GM12878 (cell line): ENCODE data around the gene SLC17A7. TPM values are rescaled to one million over a fixed set of nuclear protein-coding genes. Genes with fewer than 3 reads are reported as not detected.

Experiments
- ATAC-seq: fragments of 200-7000 bp; cut with Tn5 transposase; 3 replicates; pipeline ENCODE4 v1.9.1; 2020; ENCODE audit warnings: mild to moderate bottlenecking, moderate library complexity
- BruUV-seq: library from RNA; stranded (reverse); fragments of 400-500 nt; replicated peaks from 2 replicates; lab custom pipeline; 2021; lab: Mats Ljungman, UMichigan
- CTCF ChIA-PET: fragments of 300-600 bp; sonication (Branson Sonifier 250); formaldehyde crosslinking; extraction: SDS; loops from one replicate; lab custom pipeline; 2021; ENCODE audit warnings: inconsistent platforms; lab: Yijun Ruan, JAX
- POLR2A ChIA-PET: fragments of 350-600 bp; formaldehyde crosslinking; extraction: SDS; loops from one replicate; lab custom pipeline; 2021; ENCODE audit warnings: inconsistent platforms; lab: Charles Lee
- RAD21 ChIA-PET: fragments of 300-600 bp; sonication (Branson Sonifier 250); formaldehyde crosslinking; loops from one replicate; lab custom pipeline; 2023; ENCODE audit warnings: antibody characterized with exemption; ENCODE audit not compliant: unreplicated experiment; lab: Charles Lee
- SMC1A ChIA-PET: fragments of 300-600 bp; sonication (Branson Sonifier 250); formaldehyde crosslinking; loops from one replicate; lab custom pipeline; 2023; ENCODE audit not compliant: unreplicated experiment, uncharacterized antibody; lab: Charles Lee
- DNase-seq: peaks from one replicate; pipeline ENCODE4 v3.0.0-alpha.2; 2011; ENCODE audit warnings: low read depth, low spot score
- FAIRE-seq: peaks from 3 replicates; lab custom pipeline; 2011; peaks lifted over from hg19 to GRCh38; lab: Jason Lieb, UNC
- H2AFZ ChIP-seq: 2 replicates; pipeline ENCODE4 v1.6.0; 2011; ENCODE audit warnings: low read depth, low read length, control low read depth; ENCODE audit not compliant: control insufficient read depth
- H3K27ac ChIP-seq: 2 replicates; pipeline ENCODE4 v1.5.1; 2011; ENCODE audit warnings: control low read depth; ENCODE audit not compliant: control insufficient read depth, insufficient read depth
- H3K27me3 ChIP-seq, 2 experiments: replicated peaks in 1 of 2; 2 replicates each; pipeline versions ENCODE4 v1.6.0 to v1.6.1; 2011; ENCODE audit warnings: low read length in 1 of 2; ENCODE audit not compliant: control insufficient read depth in 2 of 2, insufficient read depth in 2 of 2
- H3K36me3 ChIP-seq, 2 experiments: 2 replicates each; pipeline ENCODE4 v1.5.1; 2011; ENCODE audit warnings: low read length in 1 of 2; ENCODE audit not compliant: control insufficient read depth in 2 of 2, insufficient read depth in 2 of 2
- H3K4me1 ChIP-seq: 2 replicates; pipeline ENCODE4 v1.6.1; 2011; ENCODE audit warnings: mild to moderate bottlenecking, low read length, moderate library complexity, mixed read lengths; ENCODE audit not compliant: control insufficient read depth, insufficient read depth
- H3K4me2 ChIP-seq: 2 replicates; pipeline ENCODE4 v1.6.0; 2011; ENCODE audit warnings: control low read depth; ENCODE audit not compliant: control insufficient read depth, insufficient read depth
- H3K4me3 ChIP-seq: fragments of 200-600 bp; sonication (generic); 2 replicates; pipeline ENCODE4 v1.5.1; 2016
- H3K79me2 ChIP-seq: 2 replicates; pipeline ENCODE4 v1.6.0; 2011; ENCODE audit warnings: low read length; ENCODE audit not compliant: control insufficient read depth, insufficient read depth
- H3K9ac ChIP-seq: 2 replicates; pipeline ENCODE4 v1.8.0; 2011; ENCODE audit warnings: low read length, control low read depth, mixed read lengths; ENCODE audit not compliant: control insufficient read depth, insufficient read depth
- H3K9me3 ChIP-seq: replicated peaks from 3 replicates; pipeline ENCODE4 v1.5.1; 2011; ENCODE audit warnings: mild to moderate bottlenecking, low read length; ENCODE audit not compliant: control insufficient read depth, insufficient read depth
- H4K20me1 ChIP-seq: 2 replicates; pipeline ENCODE4 v1.6.0; 2011; ENCODE audit not compliant: control insufficient read depth, insufficient read depth
- GATAD2B ChIP-seq: fragments of 450-650 bp; conservative IDR thresholded peaks from 2 replicates; pipeline ENCODE4 v1.6.1; 2017; ENCODE audit warnings: low read depth, mild to moderate bottlenecking, moderate library complexity
- IRF4 ChIP-seq: IDR thresholded peaks from 2 replicates; pipeline ENCODE4 v1.6.1; 2011; ENCODE audit warnings: low read depth, low read length
- RAD21 ChIP-seq: IDR thresholded peaks from 2 replicates; pipeline ENCODE4 v1.6.1; 2011; ENCODE audit warnings: mild to moderate bottlenecking, low read depth, low read length, moderate library complexity; ENCODE audit not compliant: insufficient read depth
- ZNF384 ChIP-seq: IDR thresholded peaks from 2 replicates; pipeline ENCODE4 v1.6.1; 2012; ENCODE audit warnings: low read depth, mild to moderate bottlenecking, low read length, improper control_type of control experiment, borderline replicate concordance
- ZSCAN29 ChIP-seq: fragments of 450-650 bp; IDR thresholded peaks from 2 replicates; pipeline ENCODE4 v1.6.1; 2017; ENCODE audit warnings: mild to moderate bottlenecking, moderate library complexity
- WGBS: methylation state at CpG from one replicate; pipeline ENCODE4 v1.1.6; 2016; ENCODE audit warnings: low lambda C conversion rate; ENCODE audit not compliant: insufficient replicate concordance, insufficient coverage; ENCODE audit errors: missing lambda C conversion rate; 5-methylcytosine and 5-hydroxymethylcytosine counted together
- in situ Hi-C: fragments of 300-500 bp; cut with MboI; formaldehyde crosslinking; loops from 9 replicates; pipeline ENCODE4 v1.14.3; 2018; ENCODE audit warnings: mixed read lengths
- intact Hi-C: fragments of 100-400 bp; cut with micrococcal nuclease; formaldehyde crosslinking; loops from one replicate; pipeline ENCODE4 v1.14.2; 2022; ENCODE audit not compliant: unreplicated experiment
- polyA plus RNA-seq, 11 experiments: library from polyadenylated mRNA; depleted of rRNA in 4 of 11; unstranded in 6 of 11; stranded (reverse) in 5 of 11; fragments of >200 nt; fragmentation: Nextera tagmentation in 4 of 11; fragmentation: Illumina TruSeq in 1 of 11; extraction: Ambion mirVana in 4 of 11; extraction: Trizol in 1 of 11; gene quantifications; 1 replicate in 1 of 11; 2 replicates in 10 of 11; pipeline versions ENCODE4 v1.2.1 to v1.2.3, GENCODE V29; 2011 to 2016; ENCODE audit warnings: inconsistent platforms in 2 of 11, missing spikeins in 2 of 11, low read depth in 1 of 11
- total RNA-seq, 4 experiments: library from RNA; depleted of rRNA in 3 of 4; stranded (reverse); fragments of >200 nt in 3 of 4; fragmentation: Illumina TruSeq in 1 of 4; extraction: Trizol in 1 of 4; gene quantifications; 2 replicates each; pipeline versions ENCODE4 v1.2.1 to v1.2.3, GENCODE V29; 2013 to 2021
- TF ChIP-seq, protein P1 (sequence below): fragments of 450-650 bp; IDR thresholded peaks from 2 replicates; pipeline ENCODE4 v1.6.1; 2018; ENCODE audit warnings: borderline replicate concordance, mild to moderate bottlenecking; ENCODE audit not compliant: partially characterized antibody
- TF ChIP-seq, protein P2 (sequence below): fragments of 450-650 bp; IDR thresholded peaks from 2 replicates; pipeline ENCODE4 v1.6.1; 2017; ENCODE audit warnings: borderline replicate concordance

Gene SLC17A7
- total and polyA plus RNA-seq, 10 of the 15 experiments (the other 5 are each of a cell fraction or from before 2014, with no cell fraction given), result 0.03 to 0.24 (median 0.06) TPM; not detected in 6

DNA sequence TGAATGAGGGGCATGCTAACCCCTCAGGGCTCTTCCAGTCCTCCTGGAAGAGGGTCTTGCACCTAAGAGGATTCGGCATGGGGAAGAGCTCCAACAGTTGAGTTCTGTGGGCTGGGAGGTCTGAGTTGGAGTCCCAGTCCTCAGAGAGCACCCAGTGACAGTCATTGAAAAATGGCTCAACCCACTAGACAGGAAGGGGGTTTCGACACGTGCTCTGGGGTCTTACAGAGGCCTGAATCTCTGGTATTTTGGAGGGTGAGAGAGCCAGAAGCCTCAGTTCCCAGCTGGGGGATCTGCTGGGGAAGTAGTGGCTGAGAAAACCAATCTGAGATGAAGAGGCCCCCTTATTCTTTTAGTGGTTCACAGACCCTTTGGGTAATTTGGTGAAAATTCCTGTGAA, 27.1 kb downstream of the SLC17A7 start:
- H3K4me3 ChIP-seq, result no peak overlapping the region
- intact Hi-C loops (no loop called here), in situ Hi-C loops (no loop called here)
- SMC1A ChIA-PET, result interaction anchor here (1.0 to 2.1 kb wide), 3 partner anchors 10 to 14 kb away, joined by 4 read pairs; partner anchors contain the start of gene GFY
- no peaks in the 10 kb centered on the region for H4K20me1 ChIP-seq
- BruUV-seq, result no TSS peak
- RAD21 ChIA-PET, result interaction anchor here (1.0 kb wide), 1 partner anchor 29 kb away, joined by 3 read pairs; no protein-coding TSS in a partner anchor
- CTCF ChIA-PET, result interaction anchor here (1.0 to 3.8 kb wide), 3 partner anchors 12 to 188 kb away, joined by 3 to 19 read pairs (median 3); no protein-coding TSS in a partner anchor
- peaks cover 1 to 3% of the 10 kb centered on the region in 2 experiments; a peak in 2 of 4 replicates for H3K27me3 ChIP-seq
- no peak overlapping the region for H3K9ac ChIP-seq
- H3K79me2 ChIP-seq, result no peaks in the 10 kb centered on the region
- no peak for DNase-seq
- POLR2A ChIA-PET, result interaction anchor here (1.3 kb wide), 1 partner anchor 39 kb away, joined by 4 read pairs; the partner anchor contains the start of gene ALDH16A1
- 75% methylated on average over 3 of the region's 3 CpGs for WGBS
- ATAC-seq, result no peak
- no peak overlapping the region for H3K27ac ChIP-seq
- no peak overlapping the region for H2AFZ ChIP-seq
- H3K9me3 ChIP-seq, result no peaks in the 10 kb centered on the region
- TF ChIP-seq GATAD2B, result no peak
- no peak for TF ChIP-seq ZSCAN29
- no peak for FAIRE-seq
- no peak overlapping the region for H3K4me2 ChIP-seq
- peaks cover 11% of the 10 kb centered on the region for H3K4me1 ChIP-seq
- no peaks in the 10 kb centered on the region for H3K36me3 ChIP-seq

GRCh38 chr19:49413348-49413747, 28.0 kb downstream of the SLC17A7 start:
- no peaks in the 10 kb centered on the region for H3K36me3 ChIP-seq
- intact Hi-C loops (no loop called here), in situ Hi-C loops (no loop called here)
- H3K9ac ChIP-seq, result no peak overlapping the region
- ATAC-seq (no peak), DNase-seq (no peak), FAIRE-seq (no peak)
- no peak overlapping the region for H2AFZ ChIP-seq
- SMC1A ChIA-PET, result interaction anchor here (0.6 to 1.1 kb wide), 3 partner anchors 8 to 57 kb away, joined by 3 to 4 read pairs (median 3); partner anchors contain the start of gene GFY
- WGBS, result 67% methylated on average over 8 of the region's 9 CpGs
- POLR2A ChIA-PET, result interaction anchor here (1.6 kb wide), 1 partner anchor 38 kb away, joined by 5 read pairs; the partner anchor contains the start of gene PIH1D1
- TF ChIP-seq RAD21 (no peak), IRF4 (no peak), ZNF384 (no peak)
- TF ChIP-seq, protein P1, sequence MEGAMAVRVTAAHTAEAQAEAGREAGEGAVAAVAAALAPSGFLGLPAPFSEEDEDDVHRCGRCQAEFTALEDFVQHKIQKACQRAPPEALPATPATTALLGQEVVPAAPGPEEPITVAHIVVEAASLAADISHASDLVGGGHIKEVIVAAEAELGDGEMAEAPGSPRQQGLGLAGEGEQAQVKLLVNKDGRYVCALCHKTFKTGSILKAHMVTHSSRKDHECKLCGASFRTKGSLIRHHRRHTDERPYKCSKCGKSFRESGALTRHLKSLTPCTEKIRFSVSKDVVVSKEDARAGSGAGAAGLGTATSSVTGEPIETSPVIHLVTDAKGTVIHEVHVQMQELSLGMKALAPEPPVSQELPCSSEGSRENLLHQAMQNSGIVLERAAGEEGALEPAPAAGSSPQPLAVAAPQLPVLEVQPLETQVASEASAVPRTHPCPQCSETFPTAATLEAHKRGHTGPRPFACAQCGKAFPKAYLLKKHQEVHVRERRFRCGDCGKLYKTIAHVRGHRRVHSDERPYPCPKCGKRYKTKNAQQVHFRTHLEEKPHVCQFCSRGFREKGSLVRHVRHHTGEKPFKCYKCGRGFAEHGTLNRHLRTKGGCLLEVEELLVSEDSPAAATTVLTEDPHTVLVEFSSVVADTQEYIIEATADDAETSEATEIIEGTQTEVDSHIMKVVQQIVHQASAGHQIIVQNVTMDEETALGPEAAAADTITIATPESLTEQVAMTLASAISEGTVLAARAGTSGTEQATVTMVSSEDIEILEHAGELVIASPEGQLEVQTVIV, result no peak
- TF ChIP-seq, protein P2, sequence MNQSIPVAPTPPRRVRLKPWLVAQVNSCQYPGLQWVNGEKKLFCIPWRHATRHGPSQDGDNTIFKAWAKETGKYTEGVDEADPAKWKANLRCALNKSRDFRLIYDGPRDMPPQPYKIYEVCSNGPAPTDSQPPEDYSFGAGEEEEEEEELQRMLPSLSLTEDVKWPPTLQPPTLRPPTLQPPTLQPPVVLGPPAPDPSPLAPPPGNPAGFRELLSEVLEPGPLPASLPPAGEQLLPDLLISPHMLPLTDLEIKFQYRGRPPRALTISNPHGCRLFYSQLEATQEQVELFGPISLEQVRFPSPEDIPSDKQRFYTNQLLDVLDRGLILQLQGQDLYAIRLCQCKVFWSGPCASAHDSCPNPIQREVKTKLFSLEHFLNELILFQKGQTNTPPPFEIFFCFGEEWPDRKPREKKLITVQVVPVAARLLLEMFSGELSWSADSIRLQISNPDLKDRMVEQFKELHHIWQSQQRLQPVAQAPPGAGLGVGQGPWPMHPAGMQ, result no peak
- no peak overlapping the region for H3K4me2 ChIP-seq
- no peak overlapping the region for H3K27ac ChIP-seq
- H3K4me3 ChIP-seq, result no peak overlapping the region
- 0 out of 4 replicates have a peak, but pooled peaks cover 0 to 1% of the 10 kb centered on the region in 2 experiments for H3K27me3 ChIP-seq
- no peaks in the 10 kb centered on the region for H4K20me1 ChIP-seq
- RAD21 ChIA-PET, result interaction anchor here (0.6 to 1.5 kb wide), 2 partner anchors 10 to 11 kb away, joined by 4 read pairs; no protein-coding TSS in a partner anchor
- H3K4me1 ChIP-seq, result peaks cover 20% of the 10 kb centered on the region
- BruUV-seq, result no TSS peak
- H3K9me3 ChIP-seq, result no peaks in the 10 kb centered on the region
- H3K79me2 ChIP-seq, result no peaks in the 10 kb centered on the region
- CTCF ChIA-PET, result interaction anchor here (0.6 to 2.5 kb wide), 4 partner anchors 10 to 205 kb away, joined by 3 to 7 read pairs (median 4); partner anchors contain the start of gene GFY
